Effector memory CD4-positive, alpha-beta T cell (primary cell): ENCODE results near the gene ASCC2.
"Not testable (repeated sequence)": the region's sequence is repeated elsewhere in the genome, so short reads cannot be mapped to it uniquely, and the experiment has no call there.

ENCODE experiments used
- DNase-seq, 3 donors: peaks; one replicate each; pipeline ENCODE4 v3.0.0-alpha.2; 2020
- H3K27ac ChIP-seq: 2 replicates; pipeline ENCODE4 v1.7.0; 2013; ENCODE audit warnings: mild to moderate bottlenecking, low read length, moderate library complexity; ENCODE audit not compliant: insufficient read depth, poor library complexity, severe bottlenecking
- H3K27me3 ChIP-seq: replicated peaks from 2 replicates; pipeline ENCODE4 v1.7.0; 2013; ENCODE audit warnings: mild to moderate bottlenecking, low read length; ENCODE audit not compliant: insufficient read depth, control insufficient read depth, poor library complexity, severe bottlenecking
- H3K36me3 ChIP-seq: 2 replicates; pipeline ENCODE4 v1.7.0; 2013; ENCODE audit warnings: mild to moderate bottlenecking, low read length, moderate library complexity; ENCODE audit not compliant: control insufficient read depth, insufficient read depth
- H3K4me1 ChIP-seq: 2 replicates; pipeline ENCODE4 v1.7.0; 2013; ENCODE audit warnings: low read length, mild to moderate bottlenecking; ENCODE audit not compliant: control insufficient read depth, insufficient read depth, poor library complexity, severe bottlenecking
- H3K4me3 ChIP-seq: 2 replicates; pipeline ENCODE4 v1.7.0; 2013; ENCODE audit warnings: low read length, low read depth, mild to moderate bottlenecking; ENCODE audit not compliant: insufficient read depth, poor library complexity, severe bottlenecking
- H3K9me3 ChIP-seq: 2 replicates; pipeline ENCODE4 v1.7.0; 2013; ENCODE audit warnings: mild to moderate bottlenecking, low read length, moderate library complexity; ENCODE audit not compliant: control insufficient read depth

Gene ASCC2

GRCh38 chr22:29836791-29837370 lies 1.2 kb downstream of the ASCC2 start:
- not testable (repeated sequence) for H3K27ac ChIP-seq, H3K9me3 ChIP-seq, H3K27me3 ChIP-seq, DNase-seq, H3K4me3 ChIP-seq
- H3K36me3 ChIP-seq = peaks cover 18% of the 10 kb centered on the region
- peaks cover 20% of the 10 kb centered on the region for H3K4me1 ChIP-seq

GRCh38 chr22:29834046-29834445 lies 4.0 kb downstream of the ASCC2 start:
- Histone ChIP-seq H3K27ac (no peak overlapping the region), H3K36me3 (peaks cover 38% of the 10 kb centered on the region), H3K4me3 (no peak overlapping the region), H3K27me3 (no peaks in the 10 kb centered on the region), H3K9me3 (no peaks in the 10 kb centered on the region), H3K4me1 (peaks cover 19% of the 10 kb centered on the region)
- DNase-seq = no peak

- H3K4me1 ChIP-seq = peaks cover 14% of the 10 kb centered on the region
- H3K27me3 ChIP-seq = no peaks in the 10 kb centered on the region
- DNase-seq = no peak
- H3K4me3 ChIP-seq = no peak overlapping the region
- no peak overlapping the region for H3K27ac ChIP-seq
- peaks cover 38% of the 10 kb centered on the region for H3K36me3 ChIP-seq
- no peaks in the 10 kb centered on the region for H3K9me3 ChIP-seq
Observed at GRCh38 chr22:29833392-29833965, 4.6 kb downstream of the ASCC2 start.

- H3K27ac ChIP-seq = no peak overlapping the region
- H3K36me3 ChIP-seq = peaks cover 43% of the 10 kb centered on the region
- H3K27me3 ChIP-seq = no peaks in the 10 kb centered on the region
- H3K9me3 ChIP-seq = no peaks in the 10 kb centered on the region
- peaks cover 5% of the 10 kb centered on the region for H3K4me1 ChIP-seq
- no peak for DNase-seq
- no peak overlapping the region for H3K4me3 ChIP-seq
Observed at GRCh38 chr22:29831958-29832357, 6.1 kb downstream of the ASCC2 start.

- Histone ChIP-seq H3K36me3 (peaks cover 43% of the 10 kb centered on the region), H3K27ac (no peak overlapping the region), H3K4me1 (peaks cover 3% of the 10 kb centered on the region), H3K9me3 (no peaks in the 10 kb centered on the region), H3K4me3 (no peak overlapping the region), H3K27me3 (no peaks in the 10 kb centered on the region)
- no peak for DNase-seq
Observed at GRCh38 chr22:29831186-29831921, 6.7 kb downstream of the ASCC2 start.

GRCh38 chr22:29830585-29830984 lies 7.5 kb downstream of the ASCC2 start:
- Histone ChIP-seq H3K36me3 (peaks cover 46% of the 10 kb centered on the region), H3K4me1 (peaks cover 3% of the 10 kb centered on the region), H3K27me3 (no peaks in the 10 kb centered on the region), H3K9me3 (no peaks in the 10 kb centered on the region), H3K27ac (no peak overlapping the region), H3K4me3 (no peak overlapping the region)
- DNase-seq = no peak

- peaks cover 59% of the 10 kb centered on the region for H3K36me3 ChIP-seq
- H3K27ac ChIP-seq, H3K27me3 ChIP-seq, DNase-seq, H3K9me3 ChIP-seq, H3K4me3 ChIP-seq, H3K4me1 ChIP-seq: not testable (repeated sequence)
Observed at GRCh38 chr22:29827726-29828125, 10.3 kb downstream of the ASCC2 start.

GRCh38 chr22:29827091-29827490 lies 11.0 kb downstream of the ASCC2 start:
- H3K36me3 ChIP-seq = peaks cover 55% of the 10 kb centered on the region

GRCh38 chr22:29825578-29825977 lies 12.5 kb downstream of the ASCC2 start:
- Histone ChIP-seq H3K4me1 (no peaks in the 10 kb centered on the region), H3K27me3 (no peaks in the 10 kb centered on the region), H3K4me3 (no peak overlapping the region), H3K27ac (no peak overlapping the region), H3K9me3 (no peaks in the 10 kb centered on the region), H3K36me3 (peaks cover 53% of the 10 kb centered on the region)
- DNase-seq = no peak

More at GRCh38 chr22:29827091-29827490, 11.0 kb downstream of the ASCC2 start:
- H3K9me3 ChIP-seq = no peaks in the 10 kb centered on the region
- no peaks in the 10 kb centered on the region for H3K4me1 ChIP-seq
- DNase-seq = no peak
- no peak overlapping the region for H3K4me3 ChIP-seq
- no peaks in the 10 kb centered on the region for H3K27me3 ChIP-seq
- H3K27ac ChIP-seq = no peak overlapping the region

GRCh38 chr22:29824677-29825076 lies 13.4 kb downstream of the ASCC2 start:
- DNase-seq = no peak
- Histone ChIP-seq H3K4me3 (no peak overlapping the region), H3K4me1 (no peaks in the 10 kb centered on the region), H3K27me3 (no peaks in the 10 kb centered on the region), H3K27ac (no peak overlapping the region), H3K9me3 (no peaks in the 10 kb centered on the region), H3K36me3 (peaks cover 48% of the 10 kb centered on the region)
